ENCODE results near the gene TNFRSF1A.

TNFRSF1A gene

GRCh38 chr12:6315704-6316597, 25.9 kb downstream of the TNFRSF1A start:
- in situ Hi-C loops (cut with HindIII; ENCODE audit: low pct_ligation_motif_present, low pct_unique_long_range_greater_than_20kb, low sequenced_read_pairs), result no loop called here
- DNase-seq, result no peak

GRCh38 chr12:6315184-6315583, 26.7 kb downstream of the TNFRSF1A start:
- in situ Hi-C loops (cut with HindIII; ENCODE audit: low pct_ligation_motif_present, low pct_unique_long_range_greater_than_20kb, low sequenced_read_pairs), result no loop called here
- DNase-seq, result no peak

GRCh38 chr12:6314776-6315175, 27.1 kb downstream of the TNFRSF1A start:
- in situ Hi-C loops (cut with HindIII; ENCODE audit: low pct_ligation_motif_present, low pct_unique_long_range_greater_than_20kb, low sequenced_read_pairs), result no loop called here
- DNase-seq, result no peak

- DNase-seq, result no peak
- in situ Hi-C loops (cut with HindIII; ENCODE audit: low pct_ligation_motif_present, low pct_unique_long_range_greater_than_20kb, low sequenced_read_pairs), result no loop called here
Observed at GRCh38 chr12:6313326-6313940, 28.4 kb downstream of the TNFRSF1A start.

- in situ Hi-C loops (cut with HindIII; ENCODE audit: low pct_ligation_motif_present, low pct_unique_long_range_greater_than_20kb, low sequenced_read_pairs), result no loop called here
- no peak for DNase-seq
Observed at GRCh38 chr12:6312529-6313325, 29.1 kb downstream of the TNFRSF1A start.

- no peak for DNase-seq
- in situ Hi-C loops (cut with HindIII; ENCODE audit: low pct_ligation_motif_present, low pct_unique_long_range_greater_than_20kb, low sequenced_read_pairs), result no loop called here
Observed at GRCh38 chr12:6311822-6312528, 29.9 kb downstream of the TNFRSF1A start.

GRCh38 chr12:6310771-6311610, 30.9 kb downstream of the TNFRSF1A start:
- in situ Hi-C loops (cut with HindIII; ENCODE audit: low pct_ligation_motif_present, low pct_unique_long_range_greater_than_20kb, low sequenced_read_pairs), result no loop called here
- DNase-seq, result no peak

GRCh38 chr12:6307529-6307928, 34.3 kb downstream of the TNFRSF1A start:
- in situ Hi-C loops (cut with HindIII; ENCODE audit: low pct_ligation_motif_present, low pct_unique_long_range_greater_than_20kb, low sequenced_read_pairs), result no loop called here
- no peak for DNase-seq

- DNase-seq, result no peak
- in situ Hi-C loops (cut with HindIII; ENCODE audit: low pct_ligation_motif_present, low pct_unique_long_range_greater_than_20kb, low sequenced_read_pairs), result no loop called here
Observed at GRCh38 chr12:6306599-6307220, 35.2 kb downstream of the TNFRSF1A start.

GRCh38 chr12:6306151-6306550, 35.7 kb downstream of the TNFRSF1A start:
- DNase-seq, result no peak
- in situ Hi-C loops (cut with HindIII; ENCODE audit: low pct_ligation_motif_present, low pct_unique_long_range_greater_than_20kb, low sequenced_read_pairs), result no loop called here

- DNase-seq, result no peak
- in situ Hi-C loops (cut with HindIII; ENCODE audit: low pct_ligation_motif_present, low pct_unique_long_range_greater_than_20kb, low sequenced_read_pairs), result no loop called here
Observed at GRCh38 chr12:6303071-6303470, 38.8 kb downstream of the TNFRSF1A start.

GRCh38 chr12:6302621-6303020, 39.3 kb downstream of the TNFRSF1A start:
- in situ Hi-C loops (cut with HindIII; ENCODE audit: low pct_ligation_motif_present, low pct_unique_long_range_greater_than_20kb, low sequenced_read_pairs), result no loop called here
- no peak for DNase-seq

GRCh38 chr12:6301721-6302120, 40.2 kb downstream of the TNFRSF1A start:
- no peak for DNase-seq
- in situ Hi-C loops (cut with HindIII; ENCODE audit: low pct_ligation_motif_present, low pct_unique_long_range_greater_than_20kb, low sequenced_read_pairs), result no loop called here

GRCh38 chr12:6297170-6297569, 44.7 kb downstream of the TNFRSF1A start:
- DNase-seq, result no peak
- in situ Hi-C loops (cut with HindIII; ENCODE audit: low pct_ligation_motif_present, low pct_unique_long_range_greater_than_20kb, low sequenced_read_pairs), result no loop called here

GRCh38 chr12:6295094-6295811, 46.6 kb downstream of the TNFRSF1A start:
- peak; percentile 63 for DNase-seq
- in situ Hi-C loops (cut with HindIII; ENCODE audit: low pct_ligation_motif_present, low pct_unique_long_range_greater_than_20kb, low sequenced_read_pairs), result no loop called here

GRCh38 chr12:6294156-6295093, 47.5 kb downstream of the TNFRSF1A start:
- DNase-seq, result no peak
- in situ Hi-C loops (cut with HindIII; ENCODE audit: low pct_ligation_motif_present, low pct_unique_long_range_greater_than_20kb, low sequenced_read_pairs), result no loop called here
